GM12878 (cell line): ENCODE measurements around the gene DNAH2. TPM values are rescaled to one million over a fixed set of nuclear protein-coding genes. Genes with fewer than 3 reads are reported as not detected.

Source experiments
- BCL3 ChIP-seq: IDR thresholded peaks from 2 replicates; pipeline ENCODE4 v1.6.1; 2011; ENCODE audit warnings: borderline replicate concordance, low read depth, mild to moderate bottlenecking, moderate library complexity, low read length; ENCODE audit not compliant: insufficient read depth, poor library complexity, severe bottlenecking
- CHD4 ChIP-seq: fragments of 200-600 bp; sonication (generic); IDR thresholded peaks from 2 replicates; pipeline ENCODE4 v1.6.1; 2016; ENCODE audit warnings: mild to moderate bottlenecking
- CREB1 ChIP-seq: IDR thresholded peaks from 2 replicates; pipeline ENCODE4 v1.6.1; 2012; ENCODE audit warnings: low read depth, mild to moderate bottlenecking, inconsistent platforms
- EGR1 ChIP-seq, 2 experiments: IDR thresholded peaks; 1 replicate in 1 of 2; 2 replicates in 1 of 2; pipeline ENCODE4 v1.6.1; 2011 to 2012; ENCODE audit warnings: low read depth in 2 of 2, low read length in 2 of 2, borderline replicate concordance in 1 of 2, mild to moderate bottlenecking in 1 of 2, moderate library complexity in 1 of 2
- ESRRA ChIP-seq: IDR thresholded peaks from 2 replicates; pipeline ENCODE4 v1.6.1; 2012; ENCODE audit warnings: mild to moderate bottlenecking, low read length, improper control_type of control experiment
- HCFC1 ChIP-seq: fragments of 150-350 bp; IDR thresholded peaks from 2 replicates; pipeline ENCODE4 v1.6.1; 2014; ENCODE audit warnings: low read length
- HDGF ChIP-seq: fragments of 450-650 bp; IDR thresholded peaks from 2 replicates; pipeline ENCODE4 v1.6.1; 2016; ENCODE audit warnings: antibody characterized with exemption
- IRF5 ChIP-seq: fragments of 450-650 bp; IDR thresholded peaks from 2 replicates; pipeline ENCODE4 v1.6.1; 2017; ENCODE audit warnings: borderline replicate concordance
- MTA2 ChIP-seq: fragments of 450-650 bp; IDR thresholded peaks from 2 replicates; pipeline ENCODE4 v1.6.1; 2016; ENCODE audit warnings: low read depth, mild to moderate bottlenecking, moderate library complexity
- NBN ChIP-seq: fragments of 450-650 bp; IDR thresholded peaks from 2 replicates; pipeline ENCODE4 v1.6.1; 2016
- NFIC ChIP-seq: IDR thresholded peaks from 2 replicates; pipeline ENCODE4 v1.6.1; 2012; ENCODE audit warnings: low read depth, mild to moderate bottlenecking, inconsistent platforms, low read length, moderate library complexity
- POLR2A ChIP-seq: IDR thresholded peaks from 2 replicates; pipeline ENCODE4 v1.6.1; 2011; ENCODE audit warnings: low read depth, mild to moderate bottlenecking, low read length
- RAD51 ChIP-seq: fragments of 450-650 bp; IDR thresholded peaks from 2 replicates; pipeline ENCODE4 v1.6.1; 2016; ENCODE audit warnings: moderate library complexity, mild to moderate bottlenecking, inconsistent platforms
- SMAD1 ChIP-seq: fragments of 450-650 bp; IDR thresholded peaks from 2 replicates; pipeline ENCODE4 v1.6.1; 2018; ENCODE audit warnings: mild to moderate bottlenecking, low read depth; ENCODE audit not compliant: partially characterized antibody
- STAT1 ChIP-seq: fragments of 450-650 bp; conservative IDR thresholded peaks from 2 replicates; pipeline ENCODE4 v1.6.1; 2014; ENCODE audit warnings: antibody characterized with exemption, mild to moderate bottlenecking
- TARDBP ChIP-seq: IDR thresholded peaks from 2 replicates; pipeline ENCODE4 v1.6.1; 2016; ENCODE audit warnings: borderline replicate concordance
- TCF7 ChIP-seq: IDR thresholded peaks from 2 replicates; pipeline ENCODE4 v1.6.1; 2014; ENCODE audit warnings: antibody characterized with exemption, borderline replicate concordance
- polyA plus RNA-seq, 11 experiments: library from polyadenylated mRNA; depleted of rRNA in 4 of 11; unstranded in 6 of 11; stranded (reverse) in 5 of 11; fragments of >200 nt; fragmentation: Nextera tagmentation in 4 of 11; fragmentation: Illumina TruSeq in 1 of 11; extraction: Ambion mirVana in 4 of 11; extraction: Trizol in 1 of 11; gene quantifications; 1 replicate in 1 of 11; 2 replicates in 10 of 11; pipeline versions ENCODE4 v1.2.1 to v1.2.3, GENCODE V29; 2011 to 2016; ENCODE audit warnings: inconsistent platforms in 2 of 11, missing spikeins in 2 of 11, low read depth in 1 of 11
- total RNA-seq, 4 experiments: library from RNA; depleted of rRNA in 3 of 4; stranded (reverse); fragments of >200 nt in 3 of 4; fragmentation: Illumina TruSeq in 1 of 4; extraction: Trizol in 1 of 4; gene quantifications; 2 replicates each; pipeline versions ENCODE4 v1.2.1 to v1.2.3, GENCODE V29; 2013 to 2021
- TF ChIP-seq, protein P1 (sequence below): fragments of 150-350 bp; IDR thresholded peaks from 2 replicates; pipeline ENCODE4 v1.6.1; 2016; ENCODE audit warnings: low read depth, low read length
- TF ChIP-seq, protein P2 (sequence below): IDR thresholded peaks from 2 replicates; pipeline ENCODE4 v1.6.1; 2012; ENCODE audit warnings: low read depth, low read length, improper control_type of control experiment
- TF ChIP-seq, protein P3 (sequence below): fragments of 450-650 bp; formaldehyde crosslinking; IDR thresholded peaks from 2 replicates; pipeline ENCODE4 v1.5.0; 2022; ENCODE audit warnings: mild to moderate bottlenecking, missing genetic modification characterization

DNAH2 gene
- total and polyA plus RNA-seq, 10 of the 15 experiments (the other 5 are each of a cell fraction or from before 2014, with no cell fraction given) = not detected

- TF ChIP-seq, protein P1, sequence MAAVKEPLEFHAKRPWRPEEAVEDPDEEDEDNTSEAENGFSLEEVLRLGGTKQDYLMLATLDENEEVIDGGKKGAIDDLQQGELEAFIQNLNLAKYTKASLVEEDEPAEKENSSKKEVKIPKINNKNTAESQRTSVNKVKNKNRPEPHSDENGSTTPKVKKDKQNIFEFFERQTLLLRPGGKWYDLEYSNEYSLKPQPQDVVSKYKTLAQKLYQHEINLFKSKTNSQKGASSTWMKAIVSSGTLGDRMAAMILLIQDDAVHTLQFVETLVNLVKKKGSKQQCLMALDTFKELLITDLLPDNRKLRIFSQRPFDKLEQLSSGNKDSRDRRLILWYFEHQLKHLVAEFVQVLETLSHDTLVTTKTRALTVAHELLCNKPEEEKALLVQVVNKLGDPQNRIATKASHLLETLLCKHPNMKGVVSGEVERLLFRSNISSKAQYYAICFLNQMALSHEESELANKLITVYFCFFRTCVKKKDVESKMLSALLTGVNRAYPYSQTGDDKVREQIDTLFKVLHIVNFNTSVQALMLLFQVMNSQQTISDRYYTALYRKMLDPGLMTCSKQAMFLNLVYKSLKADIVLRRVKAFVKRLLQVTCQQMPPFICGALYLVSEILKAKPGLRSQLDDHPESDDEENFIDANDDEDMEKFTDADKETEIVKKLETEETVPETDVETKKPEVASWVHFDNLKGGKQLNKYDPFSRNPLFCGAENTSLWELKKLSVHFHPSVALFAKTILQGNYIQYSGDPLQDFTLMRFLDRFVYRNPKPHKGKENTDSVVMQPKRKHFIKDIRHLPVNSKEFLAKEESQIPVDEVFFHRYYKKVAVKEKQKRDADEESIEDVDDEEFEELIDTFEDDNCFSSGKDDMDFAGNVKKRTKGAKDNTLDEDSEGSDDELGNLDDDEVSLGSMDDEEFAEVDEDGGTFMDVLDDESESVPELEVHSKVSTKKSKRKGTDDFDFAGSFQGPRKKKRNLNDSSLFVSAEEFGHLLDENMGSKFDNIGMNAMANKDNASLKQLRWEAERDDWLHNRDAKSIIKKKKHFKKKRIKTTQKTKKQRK = no peak
- no peak for TF ChIP-seq MTA2
- no peak for TF ChIP-seq NBN
- no peak for TF ChIP-seq TARDBP
- TF ChIP-seq IRF5 = no peak
- peak; percentile 33; the same call in 1 of the 2 replicates for TF ChIP-seq HCFC1
- TF ChIP-seq EGR1 (IDR thresholded peaks at IDR 0.05; ENCODE audit: borderline replicate concordance in 1 of 2, low read depth in 2 of 2, low read length in 2 of 2) = peak in 1 of 2 experiments; percentile 34; a peak in 1 of 3 replicates
- no peak for TF ChIP-seq BCL3
- no peak for TF ChIP-seq CHD4
- TF ChIP-seq, protein P2, sequence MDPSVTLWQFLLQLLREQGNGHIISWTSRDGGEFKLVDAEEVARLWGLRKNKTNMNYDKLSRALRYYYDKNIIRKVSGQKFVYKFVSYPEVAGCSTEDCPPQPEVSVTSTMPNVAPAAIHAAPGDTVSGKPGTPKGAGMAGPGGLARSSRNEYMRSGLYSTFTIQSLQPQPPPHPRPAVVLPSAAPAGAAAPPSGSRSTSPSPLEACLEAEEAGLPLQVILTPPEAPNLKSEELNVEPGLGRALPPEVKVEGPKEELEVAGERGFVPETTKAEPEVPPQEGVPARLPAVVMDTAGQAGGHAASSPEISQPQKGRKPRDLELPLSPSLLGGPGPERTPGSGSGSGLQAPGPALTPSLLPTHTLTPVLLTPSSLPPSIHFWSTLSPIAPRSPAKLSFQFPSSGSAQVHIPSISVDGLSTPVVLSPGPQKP = peak; percentile 38; the same call in 1 of the 2 replicates
- no peak for TF ChIP-seq SMAD1
- TF ChIP-seq TCF7 = no peak
- no peak for TF ChIP-seq NFIC
- no peak for TF ChIP-seq ESRRA
- TF ChIP-seq STAT1 = 0 out of 2 replicates have a peak, but pooled peaks have one; percentile 79
- TF ChIP-seq CREB1 = peak; percentile 42; the same call in 1 of the 2 replicates
- TF ChIP-seq, protein P3, sequence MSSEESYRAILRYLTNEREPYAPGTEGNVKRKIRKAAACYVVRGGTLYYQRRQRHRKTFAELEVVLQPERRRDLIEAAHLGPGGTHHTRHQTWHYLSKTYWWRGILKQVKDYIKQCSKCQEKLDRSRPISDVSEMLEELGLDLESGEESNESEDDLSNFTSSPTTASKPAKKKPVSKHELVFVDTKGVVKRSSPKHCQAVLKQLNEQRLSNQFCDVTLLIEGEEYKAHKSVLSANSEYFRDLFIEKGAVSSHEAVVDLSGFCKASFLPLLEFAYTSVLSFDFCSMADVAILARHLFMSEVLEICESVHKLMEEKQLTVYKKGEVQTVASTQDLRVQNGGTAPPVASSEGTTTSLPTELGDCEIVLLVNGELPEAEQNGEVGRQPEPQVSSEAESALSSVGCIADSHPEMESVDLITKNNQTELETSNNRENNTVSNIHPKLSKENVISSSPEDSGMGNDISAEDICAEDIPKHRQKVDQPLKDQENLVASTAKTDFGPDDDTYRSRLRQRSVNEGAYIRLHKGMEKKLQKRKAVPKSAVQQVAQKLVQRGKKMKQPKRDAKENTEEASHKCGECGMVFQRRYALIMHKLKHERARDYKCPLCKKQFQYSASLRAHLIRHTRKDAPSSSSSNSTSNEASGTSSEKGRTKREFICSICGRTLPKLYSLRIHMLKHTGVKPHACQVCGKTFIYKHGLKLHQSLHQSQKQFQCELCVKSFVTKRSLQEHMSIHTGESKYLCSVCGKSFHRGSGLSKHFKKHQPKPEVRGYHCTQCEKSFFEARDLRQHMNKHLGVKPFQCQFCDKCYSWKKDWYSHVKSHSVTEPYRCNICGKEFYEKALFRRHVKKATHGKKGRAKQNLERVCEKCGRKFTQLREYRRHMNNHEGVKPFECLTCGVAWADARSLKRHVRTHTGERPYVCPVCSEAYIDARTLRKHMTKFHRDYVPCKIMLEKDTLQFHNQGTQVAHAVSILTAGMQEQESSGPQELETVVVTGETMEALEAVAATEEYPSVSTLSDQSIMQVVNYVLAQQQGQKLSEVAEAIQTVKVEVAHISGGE (CRISPR knock-in tag) = no peak
- TF ChIP-seq HDGF = peak; percentile 99
- no peak for TF ChIP-seq RAD51
- peak; percentile 71; the same call in 1 of the 2 replicates for TF ChIP-seq POLR2A
Measured at GRCh38 chr17:7851438-7852261, 134.1 kb downstream of the DNAH2 start (continued).
